HCT116 (cell line): Measurements from ENCODE around the gene PSTPIP1. TPM values are rescaled to one million over a fixed set of nuclear protein-coding genes. Genes with fewer than 3 reads are reported as not detected.

Experiments used
- ATAC-seq: fragments of 200-7000 bp; cut with Tn5 transposase; 2 replicates; pipeline ENCODE4 v1.9.1; 2020; ENCODE audit warnings: mild to moderate bottlenecking, moderate library complexity
- BruUV-seq: library from RNA; stranded (reverse); fragments of 400-500 nt; replicated peaks from 2 replicates; lab custom pipeline; 2021; lab: Mats Ljungman, UMichigan
- CTCF ChIA-PET: fragments of 300-600 bp; sonication (Branson Sonifier 250); formaldehyde crosslinking; loops from one replicate; lab custom pipeline; 2021; ENCODE audit warnings: antibody characterized with exemption; lab: Charles Lee
- POLR2A ChIA-PET: fragments of 300-600, 350-600 bp; sonication (Branson Sonifier 250); formaldehyde crosslinking; loops from one replicate; lab custom pipeline; 2021; ENCODE audit warnings: antibody characterized with exemption; lab: Charles Lee
- RAD21 ChIA-PET, 2 experiments: fragments of 300-600 bp; sonication (Branson Sonifier 250); formaldehyde crosslinking; loops; one replicate each; lab custom pipeline; 2023; ENCODE audit warnings: low total read pairs in 2 of 2; ENCODE audit not compliant: uncharacterized antibody in 2 of 2, unreplicated experiment in 2 of 2, low non-redundant PET in 1 of 2; lab: Charles Lee
- DNase-seq: peaks from one replicate; pipeline ENCODE4 v3.0.0-alpha.2; 2010; ENCODE audit warnings: low read depth, low spot score
- H2AFZ ChIP-seq: fragments of 200-600 bp; shearing (Covaris generic), sonication (generic); 2 replicates; pipeline ENCODE4 v1.6.1; 2017; ENCODE audit warnings: low read depth, mixed run types, mixed read lengths, antibody characterized with exemption, low read length; ENCODE audit not compliant: poor library complexity, severe bottlenecking
- H3K27ac ChIP-seq: 2 replicates; pipeline ENCODE4 v1.5.1; 2012; ENCODE audit warnings: low read depth, low read length
- H3K27me3 ChIP-seq: fragments of 200-600 bp; sonication (generic); 2 replicates; pipeline ENCODE4 v1.6.1; 2016; ENCODE audit warnings: mixed run types, low read length, mixed read lengths; ENCODE audit not compliant: insufficient read depth
- H3K36me3 ChIP-seq, 2 experiments: fragments of 200-500 bp in 1 of 2; fragments of 200-600 bp in 1 of 2; sonication (Bioruptor generic) in 1 of 2; sonication (generic) in 1 of 2; 2 replicates each; pipeline versions ENCODE4 v1.5.1 to v1.6.1; 2014 to 2016; ENCODE audit warnings: low read length in 2 of 2, inconsistent platforms in 1 of 2, mixed read lengths in 1 of 2, mixed run types in 1 of 2; ENCODE audit not compliant: insufficient read depth in 2 of 2, control insufficient read depth in 1 of 2
- H3K4me1 ChIP-seq, 2 experiments: fragments of 200-600 bp in 1 of 2; sonication (generic) in 1 of 2; 2 replicates each; pipeline versions ENCODE4 v1.5.1 to v1.6.1; 2012 to 2017; ENCODE audit warnings: low read length in 2 of 2, inconsistent platforms in 1 of 2, mild to moderate bottlenecking in 1 of 2, mixed read lengths in 1 of 2, mixed run types in 1 of 2, moderate library complexity in 1 of 2; ENCODE audit not compliant: insufficient read depth in 2 of 2, control insufficient read depth in 1 of 2
- H3K4me2 ChIP-seq: fragments of 200-600 bp; sonication (generic); 2 replicates; pipeline ENCODE4 v1.6.1; 2017; ENCODE audit warnings: mixed run types, low read length, mixed read lengths
- H3K4me3 ChIP-seq, 2 experiments: fragments of 200-600 bp in 1 of 2; sonication (generic) in 1 of 2; replicated peaks in 1 of 2; 2 replicates each; pipeline ENCODE4 v1.5.1; 2011 to 2016; ENCODE audit warnings: low read length in 2 of 2, control low read depth in 1 of 2, low read depth in 1 of 2, mild to moderate bottlenecking in 1 of 2, mixed read lengths in 1 of 2, mixed run types in 1 of 2
- H3K79me2 ChIP-seq: fragments of 200-600 bp; sonication (generic); 2 replicates; pipeline ENCODE4 v1.6.1; 2017; ENCODE audit warnings: mild to moderate bottlenecking, mixed run types, low read length, moderate library complexity, mixed read lengths; ENCODE audit not compliant: insufficient read depth
- H3K9ac ChIP-seq: fragments of 200-600 bp; sonication (generic); 2 replicates; pipeline ENCODE4 v1.6.1; 2016; ENCODE audit warnings: low read length, mixed read lengths
- H3K9me2 ChIP-seq: fragments of 200-600 bp; sonication (generic), shearing (Covaris generic); 2 replicates; pipeline ENCODE4 v1.6.1; 2017; ENCODE audit warnings: mixed run types, mild to moderate bottlenecking, moderate library complexity; ENCODE audit not compliant: insufficient read depth
- H3K9me3 ChIP-seq, 2 experiments: fragments of 200-500 bp in 1 of 2; fragments of 200-600 bp in 1 of 2; sonication (Bioruptor generic) in 1 of 2; sonication (generic) in 1 of 2; 2 replicates each; pipeline ENCODE4 v1.6.1; 2014 to 2017; ENCODE audit warnings: low read length in 2 of 2, mixed read lengths in 2 of 2, inconsistent platforms in 1 of 2, low read depth in 1 of 2, mild to moderate bottlenecking in 1 of 2, mixed run types in 1 of 2, moderate library complexity in 1 of 2; ENCODE audit not compliant: control insufficient read depth in 1 of 2, insufficient read depth in 1 of 2
- H4K20me1 ChIP-seq: fragments of 200-600 bp; sonication (generic), shearing (Covaris generic); 2 replicates; pipeline ENCODE4 v1.6.1; 2017; ENCODE audit warnings: mixed run types, mild to moderate bottlenecking, moderate library complexity; ENCODE audit not compliant: insufficient read depth
- CBX3 ChIP-seq: IDR thresholded peaks from 2 replicates; pipeline ENCODE4 v1.6.1; 2012; ENCODE audit warnings: low read depth
- EGR1 ChIP-seq: IDR thresholded peaks from 2 replicates; pipeline ENCODE4 v1.6.1; 2012; ENCODE audit warnings: low read depth
- EZH2 ChIP-seq: fragments of 200-600 bp; sonication (generic); IDR thresholded peaks from 2 replicates; pipeline ENCODE4 v1.6.1; 2017; ENCODE audit warnings: antibody characterized with exemption, mixed run types
- EZH2phosphoT487 ChIP-seq: fragments of 200-600 bp; IDR thresholded peaks from 2 replicates; pipeline ENCODE4 v1.6.1; 2018; ENCODE audit warnings: antibody characterized with exemption, borderline replicate concordance
- FOSL1 ChIP-seq: IDR thresholded peaks from 2 replicates; pipeline ENCODE4 v1.6.1; 2012; ENCODE audit warnings: low read depth
- JUND ChIP-seq: IDR thresholded peaks from 2 replicates; pipeline ENCODE4 v1.6.1; 2012
- POLR2AphosphoS5 ChIP-seq: IDR thresholded peaks from 2 replicates; pipeline ENCODE4 v1.6.1; 2011; ENCODE audit warnings: mild to moderate bottlenecking, low read depth, low read length, moderate library complexity
- SP1 ChIP-seq: IDR thresholded peaks from 2 replicates; pipeline ENCODE4 v1.6.1; 2012; ENCODE audit warnings: low read depth
- SRF ChIP-seq: IDR thresholded peaks from 2 replicates; pipeline ENCODE4 v1.6.1; 2012; ENCODE audit warnings: low read depth
- TCF7L2 ChIP-seq: IDR thresholded peaks from 2 replicates; pipeline ENCODE4 v1.7.0; 2011; ENCODE audit warnings: borderline replicate concordance, inconsistent platforms; ENCODE audit not compliant: insufficient read depth, insufficient read length; ENCODE audit errors: extremely low read depth
- YY1 ChIP-seq: IDR thresholded peaks from 2 replicates; pipeline ENCODE4 v1.6.1; 2011; ENCODE audit warnings: low read length, low read depth, moderate library complexity, mild to moderate bottlenecking; ENCODE audit not compliant: insufficient replicate concordance; ENCODE audit errors: extremely low read depth
- ZFX ChIP-seq: fragments of 450-650 bp; IDR thresholded peaks from 2 replicates; pipeline ENCODE4 v1.6.1; 2017
- ZNF274 ChIP-seq: fragments of 200-500 bp; sonication (Bioruptor generic); IDR thresholded peaks from 2 replicates; pipeline ENCODE4 v1.6.1; 2014; ENCODE audit warnings: mild to moderate bottlenecking, low read depth, low read length, inconsistent platforms
- intact Hi-C: fragments of 100-400 bp; cut with micrococcal nuclease; formaldehyde crosslinking; loops from 2 replicates; pipeline ENCODE4 v1.10.0; 2022
- total RNA-seq: library from RNA; stranded (reverse); gene quantifications from one replicate; pipeline ENCODE4 v1.2.1, GENCODE V29; 2021; ENCODE audit not compliant: unreplicated experiment
- TF ChIP-seq, protein P1 (sequence below): IDR thresholded peaks from 2 replicates; pipeline ENCODE4 v1.6.1; 2011; ENCODE audit warnings: mild to moderate bottlenecking, low read length, moderate library complexity; ENCODE audit not compliant: insufficient replicate concordance; ENCODE audit errors: extremely low read depth
- TF ChIP-seq, protein P2 (sequence below): IDR thresholded peaks from 2 replicates; pipeline ENCODE4 v1.6.1; 2012
- TF ChIP-seq, protein P3 (sequence below): IDR thresholded peaks from 2 replicates; pipeline ENCODE4 v1.6.1; 2012

PSTPIP1 gene
- total RNA-seq, 1 experiment from 2014 or later, result 0.79 TPM

DNA sequence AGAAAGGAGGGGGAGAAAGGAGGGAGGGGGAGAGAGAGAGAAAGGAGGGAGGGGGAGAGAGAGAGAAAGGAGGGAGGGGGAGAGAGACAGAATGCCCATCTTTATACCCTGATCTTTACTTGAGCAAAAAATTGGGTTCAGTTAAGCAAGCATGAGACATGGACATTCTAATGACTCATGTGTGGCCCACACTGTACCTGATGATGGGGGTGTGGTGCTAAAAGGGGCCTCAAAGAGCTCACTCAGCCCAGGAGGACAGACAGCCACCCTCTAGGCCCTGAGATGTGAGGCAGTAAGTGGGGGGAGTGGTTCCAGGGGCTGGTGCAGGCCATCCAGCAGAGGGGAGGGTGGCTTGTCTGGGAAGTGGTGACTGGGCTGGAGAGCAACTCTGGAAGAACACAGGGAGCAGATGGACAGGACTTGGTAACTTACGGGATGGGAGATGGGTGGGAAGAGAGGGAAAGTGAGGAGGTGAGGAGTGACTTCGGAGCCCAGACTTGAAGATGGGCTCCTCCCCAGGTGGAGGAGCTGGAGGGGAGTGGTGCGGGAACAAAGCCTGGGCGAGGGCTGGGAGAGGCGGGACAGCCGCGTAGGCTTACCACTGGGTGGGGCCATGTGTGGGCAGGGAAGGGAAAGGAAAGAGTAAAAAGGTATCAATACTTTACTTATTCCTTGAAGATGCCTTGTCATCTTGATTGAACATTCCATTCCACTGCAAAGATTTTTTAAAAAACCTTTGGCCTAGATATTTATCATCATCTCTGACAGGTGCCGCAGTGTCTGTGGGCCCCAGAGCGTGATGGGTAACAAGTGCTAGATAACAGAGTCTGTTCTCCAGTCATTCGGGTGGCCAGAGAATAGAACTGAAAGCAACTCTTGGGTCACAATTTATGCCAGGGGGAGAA is 43.6 kb downstream of the PSTPIP1 start:
- H3K27me3 ChIP-seq, result no peaks in the 10 kb centered on the region
- RAD21 ChIA-PET, result no interaction called here
- intact Hi-C loops, result no loop called here
- no peaks in the 10 kb centered on the region for H4K20me1 ChIP-seq
- no peak overlapping the region for H3K4me2 ChIP-seq
- DNase-seq, result no peak
- CTCF ChIA-PET, result no interaction called here
- no peak for ATAC-seq
- H3K27ac ChIP-seq, result no peak overlapping the region
- no peak overlapping the region for H3K9ac ChIP-seq
- no peak for TF ChIP-seq EZH2phosphoT487
- no peak for TF ChIP-seq JUND
- no peak for TF ChIP-seq ZFX
- no peak for TF ChIP-seq FOSL1
- no peak for TF ChIP-seq YY1
- TF ChIP-seq EZH2, result no peak
- no peak for TF ChIP-seq ZNF274
- TF ChIP-seq SP1, result no peak
- TF ChIP-seq EGR1, result no peak
- TF ChIP-seq, protein P1, sequence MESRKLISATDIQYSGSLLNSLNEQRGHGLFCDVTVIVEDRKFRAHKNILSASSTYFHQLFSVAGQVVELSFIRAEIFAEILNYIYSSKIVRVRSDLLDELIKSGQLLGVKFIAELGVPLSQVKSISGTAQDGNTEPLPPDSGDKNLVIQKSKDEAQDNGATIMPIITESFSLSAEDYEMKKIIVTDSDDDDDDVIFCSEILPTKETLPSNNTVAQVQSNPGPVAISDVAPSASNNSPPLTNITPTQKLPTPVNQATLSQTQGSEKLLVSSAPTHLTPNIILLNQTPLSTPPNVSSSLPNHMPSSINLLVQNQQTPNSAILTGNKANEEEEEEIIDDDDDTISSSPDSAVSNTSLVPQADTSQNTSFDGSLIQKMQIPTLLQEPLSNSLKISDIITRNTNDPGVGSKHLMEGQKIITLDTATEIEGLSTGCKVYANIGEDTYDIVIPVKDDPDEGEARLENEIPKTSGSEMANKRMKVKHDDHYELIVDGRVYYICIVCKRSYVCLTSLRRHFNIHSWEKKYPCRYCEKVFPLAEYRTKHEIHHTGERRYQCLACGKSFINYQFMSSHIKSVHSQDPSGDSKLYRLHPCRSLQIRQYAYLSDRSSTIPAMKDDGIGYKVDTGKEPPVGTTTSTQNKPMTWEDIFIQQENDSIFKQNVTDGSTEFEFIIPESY, result no peak
- no peak for TF ChIP-seq POLR2AphosphoS5
- TF ChIP-seq, protein P2, sequence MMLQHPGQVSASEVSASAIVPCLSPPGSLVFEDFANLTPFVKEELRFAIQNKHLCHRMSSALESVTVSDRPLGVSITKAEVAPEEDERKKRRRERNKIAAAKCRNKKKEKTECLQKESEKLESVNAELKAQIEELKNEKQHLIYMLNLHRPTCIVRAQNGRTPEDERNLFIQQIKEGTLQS, result no peak
- TF ChIP-seq, protein P3, sequence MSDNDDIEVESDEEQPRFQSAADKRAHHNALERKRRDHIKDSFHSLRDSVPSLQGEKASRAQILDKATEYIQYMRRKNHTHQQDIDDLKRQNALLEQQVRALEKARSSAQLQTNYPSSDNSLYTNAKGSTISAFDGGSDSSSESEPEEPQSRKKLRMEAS, result no peak
- TF ChIP-seq CBX3, result no peak
- TF ChIP-seq TCF7L2, result no peak
- TF ChIP-seq SRF, result no peak
- H3K9me2 ChIP-seq, result no peaks in the 10 kb centered on the region
- POLR2A ChIA-PET, result no interaction called here
- peaks cover 4 to 5% of the 10 kb centered on the region in 2 experiments; a peak in 2 of 4 replicates for H3K36me3 ChIP-seq
- H2AFZ ChIP-seq, result no peak overlapping the region
- H3K9me3 ChIP-seq, result no peaks in the 10 kb centered on the region; a peak in 1 of 4 replicates
- H3K79me2 ChIP-seq, result no peaks in the 10 kb centered on the region
- BruUV-seq, result no TSS peak
- no peaks in the 10 kb centered on the region for H3K4me1 ChIP-seq
- no peak overlapping the region for H3K4me3 ChIP-seq
